ENCODE results near the gene SACM1L. TPM values are rescaled to one million over a fixed set of nuclear protein-coding genes. Genes with fewer than 3 reads are reported as not detected.

The SACM1L gene
- total and polyA plus RNA-seq, 2 of the 4 experiments (the other 2 are of a cell fraction), result 19.0 to 40.9 TPM

- no peak overlapping the region for H2AFZ ChIP-seq (replicated peaks; ENCODE audit: low read length, poor library complexity)
- no peak overlapping the region for H2BK15ac ChIP-seq (ENCODE audit: low read depth, low read length)
- ATAC-seq (ENCODE audit: low read depth), result 0 out of 2 replicates have a peak, but pooled peaks have one; percentile 21
- H3K36me3 ChIP-seq (ENCODE audit: control insufficient read depth, insufficient read depth, low read length), result peaks cover 35% of the 10 kb centered on the region
- no peak overlapping the region for H3K23ac ChIP-seq (ENCODE audit: low read depth, low read length)
- H4K8ac ChIP-seq (ENCODE audit: low read depth in 2 of 2, low read length in 2 of 2), result no peak overlapping the region
- no peak overlapping the region for H2BK120ac ChIP-seq (ENCODE audit: low read depth, low read length)
- no peak overlapping the region for H2BK20ac ChIP-seq (ENCODE audit: low read depth, low read length)
- no TSS peak for BruUV-seq (replicated peaks)
- no peak for TF ChIP-seq POLR2A (IDR thresholded peaks at IDR 0.05; ENCODE audit: low read depth, low read length)
- TF ChIP-seq CHD1 (IDR thresholded peaks at IDR 0.05; ENCODE audit: low read depth, low read length), result no peak
- no peak for TF ChIP-seq MAZ (IDR thresholded peaks at IDR 0.05; ENCODE audit: borderline replicate concordance, low read depth, low read length)
- no peaks in the 10 kb centered on the region for H3K9me3 ChIP-seq (ENCODE audit: control insufficient read depth, insufficient read depth, low read length)
- no peak overlapping the region for H3K14ac ChIP-seq (replicated peaks; ENCODE audit: low read depth, low read length)
- intact Hi-C loops (cut with micrococcal nuclease) (no loop called here), in situ Hi-C loops (cut with MboI; ENCODE audit: low sequenced_read_pairs) (no loop called here), dilution Hi-C loops (cut with HindIII; ENCODE audit: low sequenced_read_pairs, unreplicated experiment) (no loop called here)
- H4K5ac ChIP-seq (ENCODE audit: low read depth, low read length), result no peak overlapping the region
- no peak overlapping the region for H3K18ac ChIP-seq (ENCODE audit: low read depth, low read length)
- H3K9ac ChIP-seq (ENCODE audit: low read depth, low read length), result no peak overlapping the region
- CTCF ChIA-PET, result interaction anchor here (1.3 kb wide), 1 partner anchor 15 kb away, joined by 3 read pairs; no protein-coding TSS in a partner anchor
- POLR2A ChIA-PET (ENCODE audit: unreplicated experiment), result no interaction called here
- H3K4me3 ChIP-seq (ENCODE audit: insufficient read depth, low read depth, low read length), result no peak overlapping the region
- no peak overlapping the region for H3K56ac ChIP-seq (ENCODE audit: extremely low read depth, insufficient read depth, low read length)
- H2BK5ac ChIP-seq (ENCODE audit: low read depth, low read length, poor library complexity, severe bottlenecking), result no peak overlapping the region
- H3K9me1 ChIP-seq (ENCODE audit: insufficient read depth, low read length), result peaks cover 11% of the 10 kb centered on the region
- no peak overlapping the region for H4K91ac ChIP-seq (ENCODE audit: insufficient read depth, low read depth, low read length)
- no peaks in the 10 kb centered on the region for H3K27me3 ChIP-seq (ENCODE audit: control insufficient read depth, insufficient read depth, low read length)
- WGBS, 2 experiments (ENCODE audit: extremely low coverage in 2 of 2, insufficient read length in 1 of 2), result 100% methylated on average over 1 of the region's 7 CpGs; no CpG with 5 or more reads in 1 of the 2 experiments
- peaks cover 16 to 30% of the 10 kb centered on the region in 2 experiments; a peak in 3 of 4 replicates for H3K79me1 ChIP-seq (ENCODE audit: low read depth in 1 of 2, low read length in 2 of 2)
- no peak for DNase-seq
- H3K4me2 ChIP-seq (ENCODE audit: low read depth, low read length), result no peak overlapping the region
- no peaks in the 10 kb centered on the region; the same call in 1 of the 2 replicates for H4K20me1 ChIP-seq (ENCODE audit: insufficient read depth, low read length)
- H2AK5ac ChIP-seq (ENCODE audit: low read depth, low read length), result no peak overlapping the region
- no peak overlapping the region for H3K4ac ChIP-seq (ENCODE audit: low read depth, low read length)
- peaks cover 9% of the 10 kb centered on the region for H3K4me1 ChIP-seq (ENCODE audit: control insufficient read depth, insufficient read depth, low read length)
- no peak overlapping the region for H3K27ac ChIP-seq (ENCODE audit: insufficient read depth, low read length)
- no peak overlapping the region for H2AK9ac ChIP-seq (replicated peaks; ENCODE audit: low read depth, low read length, poor library complexity)
Measured at GRCh38 chr3:45712434-45713110, 23.4 kb downstream of the SACM1L start.

Measured in IMR-90 (cell line).